ENCODE data around the gene DMTF1. TPM values are rescaled to one million over a fixed set of nuclear protein-coding genes. Genes with fewer than 3 reads are reported as not detected.

Gene DMTF1
- total and polyA plus RNA-seq, 2 donors (not counting 1 experiment from before 2014, with no cell fraction given): 139 to 235 TPM

- TF ChIP-seq CTCF (IDR thresholded peaks at IDR 0.05): no peak
- no peak for TF ChIP-seq EZH2 (IDR thresholded peaks at IDR 0.05; ENCODE audit: borderline replicate concordance, insufficient read depth, low read depth, low read length, poor library complexity, severe bottlenecking)
- CTCF ChIA-PET: interaction anchor here (0.7 to 1.5 kb wide), 2 partner anchors 13 to 80 kb away, joined by 3 read pairs; no protein-coding TSS in a partner anchor
- WGBS (ENCODE audit: insufficient coverage): no CpG with 5 or more reads among the region's 3 CpGs
- no peaks in the 10 kb centered on the region for H3K27me3 Mint-ChIP-seq
- POLR2A ChIA-PET: interaction anchor here (2.1 kb wide), 1 partner anchor 64 kb away, joined by 5 read pairs; no protein-coding TSS in a partner anchor
- Histone ChIP-seq H3K27ac (ENCODE audit: low read length in 2 of 2) (peak overlapping the region in 1 of 2 donors; percentile 45), H3K27me3 (replicated peaks in 1 of 4; ENCODE audit: control extremely low read depth in 1 of 4, control insufficient read depth in 3 of 4, insufficient read depth in 4 of 4, low read length in 3 of 4) (no peaks in the 10 kb centered on the region), H3K9ac (ENCODE audit: low read length) (no peak overlapping the region), H3K79me2 (ENCODE audit: control insufficient read depth, insufficient read depth, low read length) (peaks cover 86% of the 10 kb centered on the region), H3K4me3 (ENCODE audit: control extremely low read depth in 1 of 5, extremely low read depth in 1 of 5, insufficient read depth in 1 of 5, low read depth in 2 of 5, low read length in 4 of 5) (peak overlapping the region in 1 of 5 experiments; percentile 11), H4K20me1 (ENCODE audit: control insufficient read depth, insufficient read depth, low read length, poor library complexity, severe bottlenecking) (peaks cover 42% of the 10 kb centered on the region), H3K9me3 (ENCODE audit: control extremely low read depth in 1 of 3, control insufficient read depth in 2 of 3, insufficient read depth in 1 of 3, low read length in 2 of 3) (no peaks in the 10 kb centered on the region), H2AFZ (ENCODE audit: insufficient read depth, low read depth, low read length, poor library complexity, severe bottlenecking) (no peak overlapping the region), H3K4me1 (ENCODE audit: control insufficient read depth in 2 of 2, insufficient read depth in 2 of 2, low read length in 2 of 2) (peaks cover 27 to 57% of the 10 kb centered on the region in 2 donors), H3K36me3 (replicated peaks in 1 of 2; ENCODE audit: control extremely low read depth in 1 of 2, control insufficient read depth in 1 of 2, extremely low read depth in 1 of 2, insufficient read depth in 2 of 2, low read length in 1 of 2) (peaks cover 0 to 7% of the 10 kb centered on the region in 2 experiments), H3K4me2 (replicated peaks; ENCODE audit: low read depth, low read length, poor library complexity, severe bottlenecking) (peak overlapping the region; percentile 83)
- no peaks in the 10 kb centered on the region for H3K9me3 Mint-ChIP-seq (ENCODE audit: insufficient read depth)
- H3K4me1 Mint-ChIP-seq: peaks cover 70% of the 10 kb centered on the region
- ATAC-seq (ENCODE audit: low read depth): no peak
- DNase-seq: no peak
- intact Hi-C loops (cut with micrococcal nuclease): loop anchor here (5.0 to 10.0 kb wide), 2 partner anchors 37 to 319 kb away; partner anchors contain the start of gene ABCB4
- no peak overlapping the region for H3K27ac Mint-ChIP-seq
- peak overlapping the region; percentile 77 for H3K4me3 Mint-ChIP-seq
Measured at GRCh38 chr7:87155788-87156187, 3.5 kb downstream of the DMTF1 start.

- Histone ChIP-seq H3K9me3 (ENCODE audit: control extremely low read depth in 1 of 3, control insufficient read depth in 2 of 3, insufficient read depth in 1 of 3, low read length in 2 of 3) (no peaks in the 10 kb centered on the region), H3K4me3 (ENCODE audit: control extremely low read depth in 1 of 5, extremely low read depth in 1 of 5, insufficient read depth in 1 of 5, low read depth in 2 of 5, low read length in 4 of 5) (no peak overlapping the region), H3K9ac (ENCODE audit: low read length) (no peak overlapping the region), H3K27ac (ENCODE audit: low read length in 2 of 2) (peak overlapping the region in 1 of 2 donors; percentile 45), H2AFZ (ENCODE audit: insufficient read depth, low read depth, low read length, poor library complexity, severe bottlenecking) (no peak overlapping the region), H3K27me3 (replicated peaks in 1 of 4; ENCODE audit: control extremely low read depth in 1 of 4, control insufficient read depth in 3 of 4, insufficient read depth in 4 of 4, low read length in 3 of 4) (no peaks in the 10 kb centered on the region), H3K4me2 (replicated peaks; ENCODE audit: low read depth, low read length, poor library complexity, severe bottlenecking) (no peak overlapping the region), H3K36me3 (replicated peaks in 1 of 2; ENCODE audit: control extremely low read depth in 1 of 2, control insufficient read depth in 1 of 2, extremely low read depth in 1 of 2, insufficient read depth in 2 of 2, low read length in 1 of 2) (peaks cover 0 to 7% of the 10 kb centered on the region in 2 experiments), H3K4me1 (ENCODE audit: control insufficient read depth in 2 of 2, insufficient read depth in 2 of 2, low read length in 2 of 2) (peaks cover 22 to 52% of the 10 kb centered on the region in 2 donors), H4K20me1 (ENCODE audit: control insufficient read depth, insufficient read depth, low read length, poor library complexity, severe bottlenecking) (peaks cover 50% of the 10 kb centered on the region), H3K79me2 (ENCODE audit: control insufficient read depth, insufficient read depth, low read length) (peaks cover 92% of the 10 kb centered on the region)
- intact Hi-C loops (cut with micrococcal nuclease): loop anchor here (5.0 to 10.0 kb wide), 2 partner anchors 36 to 318 kb away; partner anchors contain the start of gene ABCB4
- CTCF ChIA-PET: interaction anchor here (1.0 to 1.4 kb wide), 2 partner anchors 8 to 81 kb away, joined by 3 to 4 read pairs; no protein-coding TSS in a partner anchor
- no peak for ATAC-seq (ENCODE audit: low read depth)
- Mint-ChIP-seq H3K9me3 (ENCODE audit: insufficient read depth) (no peaks in the 10 kb centered on the region), H3K27ac (no peak overlapping the region), H3K4me3 (peak overlapping the region; percentile 45), H3K27me3 (no peaks in the 10 kb centered on the region), H3K4me1 (peaks cover 67% of the 10 kb centered on the region)
- no CpG with 5 or more reads among the region's 2 CpGs for WGBS (ENCODE audit: insufficient coverage)
- no peak for DNase-seq
- POLR2A ChIA-PET: interaction anchor here (1.1 to 2.1 kb wide), 2 partner anchors 60 to 64 kb away, joined by 5 read pairs; no protein-coding TSS in a partner anchor
- no peak for TF ChIP-seq EZH2 (IDR thresholded peaks at IDR 0.05; ENCODE audit: borderline replicate concordance, insufficient read depth, low read depth, low read length, poor library complexity, severe bottlenecking)
- TF ChIP-seq CTCF (IDR thresholded peaks at IDR 0.05): no peak
Measured at GRCh38 chr7:87156709-87157108, 4.5 kb downstream of the DMTF1 start.
